CD4-positive, alpha-beta memory T cell (primary cell): ENCODE data around the gene SMARCB1. TPM values are rescaled to one million over a fixed set of nuclear protein-coding genes. Genes with fewer than 3 reads are reported as not detected.

Experiments
- CTCF ChIA-PET: fragments of 350-600 bp; sonication (Branson Sonifier 250); formaldehyde crosslinking; loops from one replicate; lab custom pipeline; 2021; ENCODE audit warnings: inconsistent platforms; ENCODE audit not compliant: partially characterized antibody; lab: Charles Lee
- POLR2A ChIA-PET: fragments of 350-600 bp; sonication (Branson Sonifier 250); formaldehyde crosslinking; loops from one replicate; lab custom pipeline; 2021; ENCODE audit not compliant: partially characterized antibody; lab: Charles Lee
- DNase-seq, 5 donors: peaks; one replicate each; pipeline versions ENCODE4 v3.0.0 to v3.0.0-alpha.2; 2020 to 2022; ENCODE audit warnings: mixed read lengths in 1 of 5
- H3K27ac ChIP-seq: one replicate; pipeline ENCODE4 v1.7.0; 2013; ENCODE audit warnings: low read depth, low read length
- H3K27me3 ChIP-seq: 2 replicates; pipeline ENCODE4 v1.7.0; 2013; ENCODE audit warnings: mild to moderate bottlenecking, low read length, moderate library complexity; ENCODE audit not compliant: insufficient read depth
- H3K36me3 ChIP-seq: 2 replicates; pipeline ENCODE4 v1.7.0; 2013; ENCODE audit warnings: mild to moderate bottlenecking, low read length, moderate library complexity; ENCODE audit not compliant: insufficient read depth
- H3K4me1 ChIP-seq: 2 replicates; pipeline ENCODE4 v1.7.0; 2013; ENCODE audit warnings: mild to moderate bottlenecking, low read length, moderate library complexity; ENCODE audit not compliant: insufficient read depth
- H3K4me3 ChIP-seq, 2 donors: one replicate each; pipeline ENCODE4 v1.7.0; 2013; ENCODE audit warnings: low read length in 2 of 2, mild to moderate bottlenecking in 1 of 2
- H3K9me3 ChIP-seq, 2 donors: one replicate each; pipeline ENCODE4 v1.7.0; 2013; ENCODE audit warnings: low read length in 2 of 2, control low read depth in 1 of 2; ENCODE audit not compliant: control insufficient read depth in 1 of 2
- H3K27ac Mint-ChIP-seq, 7 donors: one replicate each; pipeline ENCODE4 v1.8.0; 2020 to 2021; ENCODE audit warnings: mixed read lengths in 7 of 7, mild to moderate bottlenecking in 6 of 7, inconsistent platforms in 3 of 7, moderate library complexity in 3 of 7
- H3K27me3 Mint-ChIP-seq, 2 donors: one replicate each; pipeline ENCODE4 v1.8.0; 2020 to 2021; ENCODE audit warnings: mixed read lengths in 2 of 2
- H3K36me3 Mint-ChIP-seq, 2 donors: one replicate each; pipeline ENCODE4 v1.8.0; 2020 to 2021; ENCODE audit warnings: mixed read lengths in 2 of 2, inconsistent platforms in 1 of 2, mild to moderate bottlenecking in 1 of 2
- H3K4me1 Mint-ChIP-seq, 4 donors: one replicate each; pipeline ENCODE4 v1.8.0; 2020 to 2021; ENCODE audit warnings: mixed read lengths in 4 of 4, mild to moderate bottlenecking in 1 of 4
- H3K4me3 Mint-ChIP-seq, 8 donors: one replicate each; pipeline ENCODE4 v1.8.0; 2020 to 2021; ENCODE audit warnings: mixed read lengths in 8 of 8, mild to moderate bottlenecking in 7 of 8, moderate library complexity in 6 of 8, inconsistent platforms in 3 of 8
- H3K9me3 Mint-ChIP-seq, 8 donors: one replicate each; pipeline ENCODE4 v1.8.0; 2020 to 2021; ENCODE audit warnings: mixed read lengths in 8 of 8, mild to moderate bottlenecking in 5 of 8, inconsistent platforms in 3 of 8, moderate library complexity in 1 of 8
- intact Hi-C: fragments of 100-400 bp; cut with micrococcal nuclease; formaldehyde crosslinking; loops from one replicate; pipeline ENCODE4 v1.15.1; 2023
- polyA plus RNA-seq, 2 donors: library from polyadenylated mRNA; unstranded; fragments of 300-500 nt; fragmentation: Illumina TruSeq; gene quantifications; one replicate each; pipeline ENCODE4 v1.2.3, GENCODE V29; 2021
- total RNA-seq, 2 experiments: library from RNA; stranded (reverse); gene quantifications; one replicate each; pipeline ENCODE4 v1.2.3, GENCODE V29; 2021

The SMARCB1 gene
- total and polyA plus RNA-seq, 4 experiments from 2014 or later: 36.6 to 46.0 (median 41.7) TPM

DNA sequence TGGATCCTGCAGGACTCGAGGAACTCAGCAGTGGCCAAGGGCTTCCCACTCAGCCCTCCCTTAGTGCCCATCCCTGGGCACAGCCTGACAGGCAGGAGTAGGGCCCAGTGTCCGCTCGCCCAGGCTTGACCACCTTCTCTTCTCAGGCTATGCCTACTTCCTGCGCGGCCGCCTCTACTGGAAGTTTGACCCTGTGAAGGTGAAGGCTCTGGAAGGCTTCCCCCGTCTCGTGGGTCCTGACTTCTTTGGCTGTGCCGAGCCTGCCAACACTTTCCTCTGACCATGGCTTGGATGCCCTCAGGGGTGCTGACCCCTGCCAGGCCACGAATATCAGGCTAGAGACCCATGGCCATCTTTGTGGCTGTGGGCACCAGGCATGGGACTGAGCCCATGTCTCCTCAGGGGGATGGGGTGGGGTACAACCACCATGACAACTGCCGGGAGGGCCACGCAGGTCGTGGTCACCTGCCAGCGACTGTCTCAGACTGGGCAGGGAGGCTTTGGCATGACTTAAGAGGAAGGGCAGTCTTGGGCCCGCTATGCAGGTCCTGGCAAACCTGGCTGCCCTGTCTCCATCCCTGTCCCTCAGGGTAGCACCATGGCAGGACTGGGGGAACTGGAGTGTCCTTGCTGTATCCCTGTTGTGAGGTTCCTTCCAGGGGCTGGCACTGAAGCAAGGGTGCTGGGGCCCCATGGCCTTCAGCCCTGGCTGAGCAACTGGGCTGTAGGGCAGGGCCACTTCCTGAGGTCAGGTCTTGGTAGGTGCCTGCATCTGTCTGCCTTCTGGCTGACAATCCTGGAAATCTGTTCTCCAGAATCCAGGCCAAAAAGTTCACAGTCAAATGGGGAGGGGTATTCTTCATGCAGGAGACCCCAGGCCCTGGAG, 3.3 kb upstream of the SMARCB1 start:
- no peaks in the 10 kb centered on the region for H3K9me3 Mint-ChIP-seq
- H3K36me3 ChIP-seq: no peaks in the 10 kb centered on the region
- CTCF ChIA-PET: no interaction called here
- peaks cover 0 to 5% of the 10 kb centered on the region in 2 donors for H3K36me3 Mint-ChIP-seq
- peaks cover 9 to 27% (median 20%) of the 10 kb centered on the region in 4 donors for H3K4me1 Mint-ChIP-seq
- no peaks in the 10 kb centered on the region for H3K9me3 ChIP-seq
- peak overlapping the region in 1 of 7 donors; percentile 12 for H3K27ac Mint-ChIP-seq
- no peaks in the 10 kb centered on the region for H3K27me3 Mint-ChIP-seq
- H3K27ac ChIP-seq: no peak overlapping the region
- no peak overlapping the region for H3K4me3 ChIP-seq
- intact Hi-C loops: no loop called here
- no peak overlapping the region for H3K4me3 Mint-ChIP-seq
- DNase-seq: no peak
- H3K27me3 ChIP-seq: no peaks in the 10 kb centered on the region
- H3K4me1 ChIP-seq: peaks cover 17% of the 10 kb centered on the region
- POLR2A ChIA-PET: no interaction called here

DNA sequence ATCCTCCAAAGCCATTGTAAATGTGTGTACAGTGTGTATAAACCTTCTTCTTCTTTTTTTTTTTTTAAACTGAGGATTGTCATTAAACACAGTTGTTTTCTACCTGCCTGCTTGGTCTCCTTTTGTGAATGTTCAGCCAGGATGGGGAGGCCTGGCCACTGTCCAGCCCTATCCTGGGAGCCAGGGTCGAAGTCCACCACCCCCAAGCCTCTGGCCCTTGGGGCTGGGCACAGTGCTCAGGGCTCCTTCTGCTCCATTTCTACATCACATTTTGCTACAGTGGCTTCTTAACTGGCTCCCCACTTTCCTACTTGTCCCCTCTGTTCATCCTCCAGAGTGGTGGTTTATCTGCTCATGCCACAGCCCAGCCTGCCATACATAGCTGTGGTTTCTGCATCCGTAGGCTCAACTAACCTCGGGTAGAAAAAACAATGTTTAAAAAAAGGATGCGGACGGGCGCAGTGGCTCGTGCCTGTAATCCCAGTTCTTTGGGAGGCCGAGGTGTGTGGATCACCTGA, 2.5 kb upstream of the SMARCB1 start:
- ChIA-PET CTCF (no interaction called here), POLR2A (no interaction called here)
- intact Hi-C loops: no loop called here
- Mint-ChIP-seq H3K27me3 (no peaks in the 10 kb centered on the region), H3K27ac (peak overlapping the region in 4 of 7 donors; percentile 23 to 79 (median 54)), H3K36me3 (peaks cover 0 to 5% of the 10 kb centered on the region in 2 donors), H3K4me3 (peak overlapping the region in 3 of 8 donors; percentile 24 to 49 (median 48)), H3K9me3 (no peaks in the 10 kb centered on the region), H3K4me1 (peaks cover 9 to 35% (median 23%) of the 10 kb centered on the region in 4 donors)
- H3K4me1 ChIP-seq: peaks cover 25% of the 10 kb centered on the region
- no peak overlapping the region for H3K4me3 ChIP-seq
- H3K27me3 ChIP-seq: no peaks in the 10 kb centered on the region
- DNase-seq: peak in 1 of 5 donors; percentile 14
- no peaks in the 10 kb centered on the region for H3K36me3 ChIP-seq
- no peak overlapping the region for H3K27ac ChIP-seq
- no peaks in the 10 kb centered on the region for H3K9me3 ChIP-seq

DNA sequence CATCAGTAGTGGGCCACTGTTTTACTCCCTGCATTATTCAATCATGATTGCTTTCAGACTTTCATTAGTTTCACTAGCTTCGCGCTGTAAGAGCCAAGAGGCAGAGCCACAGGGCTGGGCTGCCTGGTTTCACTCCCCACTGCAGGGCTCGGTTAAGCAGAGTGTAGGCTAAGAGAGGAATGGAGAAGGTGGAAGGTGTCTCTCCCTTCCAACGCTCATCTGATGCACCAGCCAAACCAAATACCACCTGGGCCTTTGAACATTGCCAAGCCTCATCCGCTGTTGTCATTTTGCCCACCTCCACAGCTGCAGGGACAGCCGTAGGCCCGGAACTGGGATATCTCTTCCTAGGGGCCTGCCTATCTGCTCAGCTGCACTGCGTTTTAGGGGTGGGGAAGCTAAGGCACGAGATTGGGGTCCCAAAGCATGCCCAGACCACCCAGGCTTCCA, 480 bp upstream of the SMARCB1 start:
- H3K27me3 ChIP-seq: no peaks in the 10 kb centered on the region
- intact Hi-C loops: loop anchor here (5.0 kb wide), 1 partner anchor 69 kb away; no protein-coding TSS in a partner anchor
- Mint-ChIP-seq H3K27ac (peak overlapping the region; percentile 92 to 97 (median 93)), H3K27me3 (no peaks in the 10 kb centered on the region), H3K36me3 (peaks cover 0 to 9% of the 10 kb centered on the region in 2 donors), H3K4me1 (peaks cover 16 to 40% (median 30%) of the 10 kb centered on the region in 4 donors), H3K9me3 (no peaks in the 10 kb centered on the region), H3K4me3 (peak overlapping the region; percentile 82 to 96 (median 88))
- H3K27ac ChIP-seq: peak overlapping the region; percentile 98
- no peak for DNase-seq
- ChIA-PET CTCF (interaction anchor here (0.7 to 2.1 kb wide), 4 partner anchors 15 to 108 kb away, joined by 3 to 6 read pairs (median 4); partner anchors contain the start of genes MIF and SLC2A11), POLR2A (interaction anchor here (0.9 to 2.4 kb wide), 10 partner anchors 12 to 769 kb away, joined by 3 to 15 read pairs (median 4); partner anchors contain the start of genes GUCD1, MIF, SLC2A11 and ZNF70)
- H3K4me1 ChIP-seq: peaks cover 34% of the 10 kb centered on the region
- H3K4me3 ChIP-seq: peak overlapping the region in 1 of 2 donors; percentile 55
- no peaks in the 10 kb centered on the region for H3K9me3 ChIP-seq
- H3K36me3 ChIP-seq: no peaks in the 10 kb centered on the region

- H3K36me3 ChIP-seq: peaks cover 5% of the 10 kb centered on the region
- Mint-ChIP-seq H3K36me3 (peaks cover 5 to 21% of the 10 kb centered on the region in 2 donors), H3K4me1 (peaks cover 18 to 50% (median 36%) of the 10 kb centered on the region in 4 donors), H3K9me3 (no peaks in the 10 kb centered on the region), H3K4me3 (peak overlapping the region; percentile 89 to 96 (median 91)), H3K27ac (peak overlapping the region; percentile 90 to 95 (median 93)), H3K27me3 (no peaks in the 10 kb centered on the region)
- no peaks in the 10 kb centered on the region for H3K27me3 ChIP-seq
- H3K4me1 ChIP-seq: peaks cover 34% of the 10 kb centered on the region
- peak overlapping the region; percentile 98 for H3K27ac ChIP-seq
- ChIA-PET CTCF (interaction anchor here (1.4 to 2.1 kb wide), 2 partner anchors 16 to 59 kb away, joined by 3 to 6 read pairs; no protein-coding TSS in a partner anchor), POLR2A (interaction anchor here (1.0 to 2.4 kb wide), 9 partner anchors 13 to 369 kb away, joined by 3 to 15 read pairs (median 4); partner anchors contain the start of genes CABIN1 and ZNF70)
- H3K4me3 ChIP-seq: peak overlapping the region; percentile 55
- H3K9me3 ChIP-seq: no peaks in the 10 kb centered on the region
- DNase-seq: no peak
- intact Hi-C loops: loop anchor here (1.0 to 5.0 kb wide), 5 partner anchors 15 to 127 kb away; partner anchors contain the start of genes DERL3, MMP11 and ZNF70
Measured at GRCh38 chr22:23787600-23787896, 782 bp downstream of the SMARCB1 start.

GRCh38 chr22:23787910-23788309, 1.1 kb downstream of the SMARCB1 start:
- peaks cover 8 to 24% of the 10 kb centered on the region in 2 donors for H3K36me3 Mint-ChIP-seq
- peak overlapping the region; percentile 89 to 96 (median 91) for H3K4me3 Mint-ChIP-seq
- ChIA-PET POLR2A (interaction anchor here (1.1 to 2.4 kb wide), 4 partner anchors 17 to 369 kb away, joined by 3 to 15 read pairs (median 8); partner anchors contain the start of gene ZNF70), CTCF (interaction anchor here (0.5 to 2.1 kb wide), 2 partner anchors 17 to 598 kb away, joined by 3 to 6 read pairs; no protein-coding TSS in a partner anchor)
- Histone ChIP-seq H3K4me3 (peak overlapping the region; percentile 55), H3K27me3 (no peaks in the 10 kb centered on the region), H3K9me3 (no peaks in the 10 kb centered on the region), H3K4me1 (peaks cover 34% of the 10 kb centered on the region), H3K27ac (peak overlapping the region; percentile 98), H3K36me3 (peaks cover 6% of the 10 kb centered on the region)
- peaks cover 20 to 53% (median 37%) of the 10 kb centered on the region in 4 donors for H3K4me1 Mint-ChIP-seq
- DNase-seq: no peak
- no peaks in the 10 kb centered on the region for H3K27me3 Mint-ChIP-seq
- H3K9me3 Mint-ChIP-seq: no peaks in the 10 kb centered on the region
- peak overlapping the region; percentile 90 to 95 (median 93) for H3K27ac Mint-ChIP-seq
- intact Hi-C loops: loop anchor here (1.0 to 5.0 kb wide), 5 partner anchors 16 to 126 kb away; partner anchors contain the start of genes DERL3, MMP11 and ZNF70

- Mint-ChIP-seq H3K4me3 (peak overlapping the region in 3 of 8 donors; percentile 28 to 57 (median 40)), H3K36me3 (peaks cover 14 to 30% of the 10 kb centered on the region in 2 donors), H3K4me1 (peaks cover 21 to 53% (median 38%) of the 10 kb centered on the region in 4 donors), H3K27me3 (no peaks in the 10 kb centered on the region), H3K27ac (peak overlapping the region in 1 of 7 donors; percentile 93), H3K9me3 (no peaks in the 10 kb centered on the region)
- Histone ChIP-seq H3K4me3 (no peak overlapping the region), H3K9me3 (no peaks in the 10 kb centered on the region), H3K4me1 (peaks cover 34% of the 10 kb centered on the region), H3K27ac (no peak overlapping the region), H3K27me3 (no peaks in the 10 kb centered on the region), H3K36me3 (peaks cover 15% of the 10 kb centered on the region)
- CTCF ChIA-PET: interaction anchor here (1.0 to 1.7 kb wide), 2 partner anchors 11 to 18 kb away, joined by 3 to 5 read pairs; no protein-coding TSS in a partner anchor
- no peak for DNase-seq
- POLR2A ChIA-PET: interaction anchor here (0.9 kb wide), 2 partner anchors 11 to 13 kb away, joined by 3 read pairs; no protein-coding TSS in a partner anchor
- intact Hi-C loops: loop anchor here (5.0 kb wide), 1 partner anchor 72 kb away; no protein-coding TSS in a partner anchor
Measured at GRCh38 chr22:23789121-23789520, 2.4 kb downstream of the SMARCB1 start.
